ENCODE measurements around the gene GOLGA8G.
"Not testable (repeated sequence)": the region's sequence is repeated elsewhere in the genome, so short reads cannot be mapped to it uniquely, and the experiment has no call there.

Gene GOLGA8G

GRCh38 chr15:28532954-28533353 is at the start of gene GOLGA8G:
GOLGA8G (minus strand) TSS chr15:28532971; CDS start chr15:28532909, 62 bp downstream.
- not testable (repeated sequence) for DNase-seq

GRCh38 chr15:28573351-28573750 is 40.6 kb upstream of the GOLGA8G start:
- not testable (repeated sequence) for DNase-seq

GRCh38 chr15:28553268-28553667 is 20.5 kb upstream of the GOLGA8G start, which contains the start of gene GOLGA6L25:
GOLGA6L25 (plus strand) TSS chr15:28553568; CDS start chr15:28553629, 61 bp downstream.
- not testable (repeated sequence) for DNase-seq

- not testable (repeated sequence) for DNase-seq
Observed at GRCh38 chr15:28515208-28515607, 17.6 kb downstream of the GOLGA8G start.

- not testable (repeated sequence) for DNase-seq
Observed at GRCh38 chr15:28514128-28514527, 18.6 kb downstream of the GOLGA8G start.

- not testable (repeated sequence) for DNase-seq
Observed at GRCh38 chr15:28508217-28508889, 24.4 kb downstream of the GOLGA8G start.

- not testable (repeated sequence) for DNase-seq
Observed at GRCh38 chr15:28481340-28481739, 51.4 kb downstream of the GOLGA8G start.
